ENCODE data around the gene CAPZB.

The CAPZB gene

GRCh38 chr1:19515201-19515600 is 29.9 kb upstream of the CAPZB start:
- no peaks in the 10 kb centered on the region for H3K79me2 ChIP-seq (ENCODE audit: low read length)
- H4K20me1 ChIP-seq (ENCODE audit: insufficient read depth, low read length), result no peaks in the 10 kb centered on the region
- no peaks in the 10 kb centered on the region for H3K4me1 ChIP-seq (ENCODE audit: low read length)
- no peaks in the 10 kb centered on the region for H3F3A ChIP-seq (ENCODE audit: insufficient read depth, low read length)
- no peak overlapping the region for H3K27ac ChIP-seq (ENCODE audit: low read length)
- TF ChIP-seq EZH2 (optimal IDR thresholded peaks at IDR 0.05; ENCODE audit: low read depth, low read length) (no peak), EZH2phosphoT487 (IDR thresholded peaks at IDR 0.05; ENCODE audit: low read length) (no peak), CTCF (IDR thresholded peaks at IDR 0.05; ENCODE audit: low read length) (no peak)
- H3K4me2 ChIP-seq (ENCODE audit: low read depth, low read length), result no peak overlapping the region
- H3K9me3 ChIP-seq (replicated peaks; ENCODE audit: insufficient read depth, low read length), result no peaks in the 10 kb centered on the region
- no peak overlapping the region for H3K4me3 ChIP-seq (ENCODE audit: low read length)
- no peak for DNase-seq
- H3K36me3 ChIP-seq (replicated peaks; ENCODE audit: insufficient read depth, low read length), result no peaks in the 10 kb centered on the region
- H3K27me3 ChIP-seq (replicated peaks; ENCODE audit: insufficient read depth, low read length), result no peaks in the 10 kb centered on the region
- H2AFZ ChIP-seq (ENCODE audit: low read length), result no peak overlapping the region
- no peak overlapping the region for H3K9ac ChIP-seq (ENCODE audit: low read length)
- no peaks in the 10 kb centered on the region for H3K9me2 ChIP-seq (replicated peaks; ENCODE audit: insufficient read depth, low read length)

- H3K27ac ChIP-seq (ENCODE audit: low read length), result no peak overlapping the region
- TF ChIP-seq EZH2 (optimal IDR thresholded peaks at IDR 0.05; ENCODE audit: low read depth, low read length), result no peak
- no peak for TF ChIP-seq EZH2phosphoT487 (IDR thresholded peaks at IDR 0.05; ENCODE audit: low read length)
- TF ChIP-seq CTCF (IDR thresholded peaks at IDR 0.05; ENCODE audit: low read length), result no peak
Measured at GRCh38 chr1:19514391-19514831, 29.1 kb upstream of the CAPZB start.

GRCh38 chr1:19512545-19512944 is 27.2 kb upstream of the CAPZB start:
- Histone ChIP-seq H4K20me1 (ENCODE audit: insufficient read depth, low read length) (no peaks in the 10 kb centered on the region), H3K9me3 (replicated peaks; ENCODE audit: insufficient read depth, low read length) (no peaks in the 10 kb centered on the region), H3K4me1 (ENCODE audit: low read length) (no peaks in the 10 kb centered on the region), H3K27me3 (replicated peaks; ENCODE audit: insufficient read depth, low read length) (no peaks in the 10 kb centered on the region), H3K9ac (ENCODE audit: low read length) (no peak overlapping the region), H2AFZ (ENCODE audit: low read length) (no peak overlapping the region), H3K9me2 (replicated peaks; ENCODE audit: insufficient read depth, low read length) (no peaks in the 10 kb centered on the region), H3K36me3 (replicated peaks; ENCODE audit: insufficient read depth, low read length) (no peaks in the 10 kb centered on the region), H3K4me2 (ENCODE audit: low read depth, low read length) (no peak overlapping the region), H3K27ac (ENCODE audit: low read length) (no peak overlapping the region), H3F3A (ENCODE audit: insufficient read depth, low read length) (no peaks in the 10 kb centered on the region), H3K79me2 (ENCODE audit: low read length) (no peaks in the 10 kb centered on the region), H3K4me3 (ENCODE audit: low read length) (no peak overlapping the region)
- TF ChIP-seq EZH2 (optimal IDR thresholded peaks at IDR 0.05; ENCODE audit: low read depth, low read length) (no peak), CTCF (IDR thresholded peaks at IDR 0.05; ENCODE audit: low read length) (no peak), EZH2phosphoT487 (IDR thresholded peaks at IDR 0.05; ENCODE audit: low read length) (no peak)
- no peak for DNase-seq

More at GRCh38 chr1:19514391-19514831, 29.1 kb upstream of the CAPZB start:
- Histone ChIP-seq H2AFZ (ENCODE audit: low read length) (no peak overlapping the region), H3K27me3 (replicated peaks; ENCODE audit: insufficient read depth, low read length) (no peaks in the 10 kb centered on the region), H3K9me3 (replicated peaks; ENCODE audit: insufficient read depth, low read length) (no peaks in the 10 kb centered on the region), H4K20me1 (ENCODE audit: insufficient read depth, low read length) (no peaks in the 10 kb centered on the region), H3K4me2 (ENCODE audit: low read depth, low read length) (no peak overlapping the region), H3K36me3 (replicated peaks; ENCODE audit: insufficient read depth, low read length) (no peaks in the 10 kb centered on the region), H3F3A (ENCODE audit: insufficient read depth, low read length) (no peaks in the 10 kb centered on the region), H3K4me1 (ENCODE audit: low read length) (no peaks in the 10 kb centered on the region), H3K4me3 (ENCODE audit: low read length) (no peak overlapping the region), H3K79me2 (ENCODE audit: low read length) (no peaks in the 10 kb centered on the region), H3K9ac (ENCODE audit: low read length) (no peak overlapping the region), H3K9me2 (replicated peaks; ENCODE audit: insufficient read depth, low read length) (no peaks in the 10 kb centered on the region)
- no peak for DNase-seq
